ENCODE results near the gene CNTLN.
"Not testable (repeated sequence)": the region's sequence is repeated elsewhere in the genome, so short reads cannot be mapped to it uniquely, and the experiment has no call there.

The CNTLN gene

DNA sequence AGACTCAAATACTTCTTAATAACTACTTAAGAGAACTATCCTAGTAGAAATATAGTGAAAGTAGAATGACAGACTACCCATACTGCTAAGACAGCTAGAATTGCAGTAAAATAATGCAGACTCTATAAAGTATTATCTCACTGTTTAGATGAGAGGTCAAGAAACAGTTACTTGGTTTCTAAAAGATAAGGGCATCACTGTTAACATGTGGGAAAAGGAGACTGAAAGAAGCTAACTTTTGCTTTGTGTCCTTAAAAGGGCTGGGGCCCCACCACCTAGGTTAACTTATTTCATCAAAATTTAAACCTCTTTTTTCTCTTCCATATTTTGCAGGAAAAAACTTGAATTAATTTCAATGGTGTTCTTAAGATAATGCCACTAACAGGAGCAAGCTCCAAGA is 204.3 kb downstream of the CNTLN start:
- no peak for FAIRE-seq
- TF ChIP-seq, protein P1, sequence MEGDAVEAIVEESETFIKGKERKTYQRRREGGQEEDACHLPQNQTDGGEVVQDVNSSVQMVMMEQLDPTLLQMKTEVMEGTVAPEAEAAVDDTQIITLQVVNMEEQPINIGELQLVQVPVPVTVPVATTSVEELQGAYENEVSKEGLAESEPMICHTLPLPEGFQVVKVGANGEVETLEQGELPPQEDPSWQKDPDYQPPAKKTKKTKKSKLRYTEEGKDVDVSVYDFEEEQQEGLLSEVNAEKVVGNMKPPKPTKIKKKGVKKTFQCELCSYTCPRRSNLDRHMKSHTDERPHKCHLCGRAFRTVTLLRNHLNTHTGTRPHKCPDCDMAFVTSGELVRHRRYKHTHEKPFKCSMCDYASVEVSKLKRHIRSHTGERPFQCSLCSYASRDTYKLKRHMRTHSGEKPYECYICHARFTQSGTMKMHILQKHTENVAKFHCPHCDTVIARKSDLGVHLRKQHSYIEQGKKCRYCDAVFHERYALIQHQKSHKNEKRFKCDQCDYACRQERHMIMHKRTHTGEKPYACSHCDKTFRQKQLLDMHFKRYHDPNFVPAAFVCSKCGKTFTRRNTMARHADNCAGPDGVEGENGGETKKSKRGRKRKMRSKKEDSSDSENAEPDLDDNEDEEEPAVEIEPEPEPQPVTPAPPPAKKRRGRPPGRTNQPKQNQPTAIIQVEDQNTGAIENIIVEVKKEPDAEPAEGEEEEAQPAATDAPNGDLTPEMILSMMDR (IDR thresholded peaks at IDR 0.05; ENCODE audit: insufficient read depth, missing control alignments) = no peak
- no peak for DNase-seq (ENCODE audit: insufficient read length, low spot score)

DNA sequence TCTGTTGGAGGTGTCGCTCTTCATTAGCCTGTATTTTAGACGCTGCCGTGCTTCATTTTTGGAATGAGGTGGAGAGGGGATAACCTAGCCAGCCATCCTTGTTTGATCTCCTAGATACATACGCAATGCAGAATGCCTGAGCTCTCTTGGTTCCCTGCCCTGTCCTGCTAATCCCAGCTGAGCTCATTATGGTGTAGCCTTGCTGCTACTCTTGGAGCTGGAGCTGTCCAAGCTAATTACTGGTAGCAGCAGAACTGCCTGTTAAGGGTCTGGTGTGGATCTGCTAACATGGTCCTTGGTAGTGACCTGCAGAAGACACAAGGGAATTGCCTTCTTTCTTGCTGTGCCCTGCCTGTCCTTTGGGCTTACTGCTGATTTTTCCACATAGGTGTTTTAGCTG is 207.9 kb downstream of the CNTLN start:
- TF ChIP-seq, protein P1 (IDR thresholded peaks at IDR 0.05; ENCODE audit: insufficient read depth, missing control alignments) = no peak
- FAIRE-seq = peak; percentile 97
- no peak for DNase-seq (ENCODE audit: insufficient read length, low spot score)

DNA sequence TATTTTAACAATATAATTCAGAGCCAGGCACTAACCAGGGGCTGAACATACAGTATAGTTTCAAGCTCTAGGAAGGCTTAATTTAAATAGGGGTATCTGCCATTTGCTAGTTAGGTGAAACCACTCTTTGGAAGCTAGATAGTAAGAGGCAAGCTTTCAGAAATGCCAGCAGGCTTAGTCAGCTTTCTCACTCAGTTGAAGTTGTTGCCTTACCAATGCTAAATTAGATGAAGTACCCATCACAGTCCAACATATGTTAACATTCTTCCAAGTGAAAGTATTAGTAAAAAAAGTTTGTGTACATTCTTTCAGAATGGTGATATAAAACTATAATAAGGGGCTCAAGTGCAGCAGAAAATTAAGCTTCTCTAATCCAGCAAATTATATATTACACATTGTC is 215.0 kb downstream of the CNTLN start:
- FAIRE-seq (no peak), DNase-seq (ENCODE audit: insufficient read length, low spot score) (no peak)
- TF ChIP-seq, protein P1 (IDR thresholded peaks at IDR 0.05; ENCODE audit: insufficient read depth, missing control alignments) = no peak

DNA sequence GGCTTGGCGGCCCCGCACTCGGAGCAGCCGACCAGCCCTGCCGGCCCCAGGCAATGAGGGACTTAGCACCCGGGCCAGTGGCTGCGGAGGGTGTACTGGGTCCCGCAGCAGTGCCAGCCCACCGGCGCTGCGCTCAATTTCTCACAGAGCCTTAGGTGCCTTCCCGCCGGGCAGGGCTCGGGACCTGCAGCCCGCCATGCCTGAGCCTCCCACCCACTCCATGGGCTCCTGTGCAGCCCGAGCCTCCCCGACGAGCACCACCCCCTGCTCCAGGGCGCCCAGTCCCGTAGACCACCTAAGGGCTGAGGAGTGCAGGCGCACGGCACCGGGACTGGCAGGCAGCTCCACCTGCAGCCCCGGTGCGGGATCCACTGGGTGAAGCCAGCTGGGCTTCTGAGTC is 219.2 kb downstream of the CNTLN start:
- not testable (repeated sequence) for FAIRE-seq; DNase-seq (ENCODE audit: insufficient read length, low spot score)

DNA sequence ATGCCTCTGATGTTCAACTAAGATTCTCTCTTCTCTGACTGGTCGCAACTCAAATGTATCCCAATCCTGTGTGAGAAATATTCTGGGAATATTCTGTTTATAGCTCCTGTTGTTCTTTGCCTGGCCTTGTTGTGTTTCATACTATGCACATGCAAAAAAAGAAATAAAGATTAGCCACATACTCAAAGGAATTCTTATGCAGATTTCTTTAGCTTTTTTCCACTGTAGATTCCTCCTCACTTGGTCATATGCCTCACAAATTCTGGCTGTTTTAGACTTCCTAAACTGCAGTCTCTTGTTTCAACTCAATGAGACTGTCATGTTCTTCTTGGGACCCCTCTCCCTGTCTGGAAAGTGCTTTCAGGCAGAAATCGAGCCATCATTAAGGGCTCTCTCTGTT is 226.5 kb downstream of the CNTLN start:
- TF ChIP-seq, protein P1 (IDR thresholded peaks at IDR 0.05; ENCODE audit: insufficient read depth, missing control alignments) = no peak
- DNase-seq (ENCODE audit: insufficient read length, low spot score) (no peak), FAIRE-seq (no peak)

DNA sequence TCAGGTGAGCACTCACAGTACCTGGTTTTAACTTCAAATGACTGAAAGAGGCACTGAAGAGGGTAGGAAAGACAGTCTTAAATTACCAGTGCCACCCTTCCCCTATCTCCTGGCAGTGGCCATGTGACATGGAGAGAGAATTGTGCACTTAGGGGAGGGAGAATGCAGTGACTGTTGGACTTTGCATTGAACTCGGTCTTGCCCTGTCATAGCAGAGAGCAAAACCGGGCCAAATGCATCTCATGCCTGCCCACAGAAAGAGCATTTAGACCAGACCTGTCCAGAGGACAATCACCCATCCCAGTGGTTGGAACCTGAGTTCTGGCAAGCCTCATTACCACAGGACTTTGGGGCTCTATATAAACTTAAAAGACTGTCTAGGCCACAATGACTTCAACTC is 232.2 kb downstream of the CNTLN start:
- no peak for FAIRE-seq

DNA sequence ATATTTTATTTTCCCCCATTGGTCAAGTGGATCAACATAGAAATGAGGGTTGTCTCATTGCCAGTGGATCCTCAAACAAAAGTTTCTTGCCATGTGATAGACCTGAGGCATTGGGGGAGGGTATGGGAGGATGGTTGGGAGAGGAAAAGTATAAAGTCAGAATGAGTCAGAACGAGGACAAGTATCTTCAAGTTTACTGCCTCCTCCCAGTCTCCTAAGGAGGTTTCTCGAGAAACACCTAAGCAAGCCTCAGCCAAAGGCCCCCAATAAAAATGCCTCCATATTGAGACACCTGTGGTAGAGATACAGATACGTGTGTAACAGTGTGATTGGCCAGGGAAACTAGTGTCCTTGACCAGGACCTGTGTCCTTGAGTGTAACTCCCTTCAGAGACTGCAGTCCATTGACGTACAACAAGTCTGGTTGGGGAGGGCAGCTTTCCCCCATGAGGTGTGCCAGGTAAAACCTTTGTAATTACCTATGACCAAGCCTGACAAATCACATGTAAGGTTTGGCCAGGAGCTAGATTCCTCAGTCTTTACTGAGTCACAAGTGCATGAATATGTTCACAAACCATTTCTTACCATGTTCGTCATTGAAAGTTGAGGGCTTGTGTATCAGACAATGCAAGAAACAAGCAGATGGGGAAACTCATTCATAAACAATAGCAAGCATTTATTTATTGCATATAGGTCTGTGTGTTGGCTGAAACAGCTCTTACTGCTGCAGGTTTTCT is 245.5 kb downstream of the CNTLN start:
- TF ChIP-seq, protein P1 (IDR thresholded peaks at IDR 0.05; ENCODE audit: insufficient read depth, missing control alignments) = no peak
- FAIRE-seq (no peak), DNase-seq (ENCODE audit: insufficient read length, low spot score) (no peak)

More for the DNA sequence above, 232.2 kb downstream of the CNTLN start:
- TF ChIP-seq, protein P1 (IDR thresholded peaks at IDR 0.05; ENCODE audit: insufficient read depth, missing control alignments) = no peak
- no peak for DNase-seq (ENCODE audit: insufficient read length, low spot score)
